Iris pigment epithelial cell (primary cell): ENCODE data around the gene RASEF.

Experiments used
- DNase-seq: peaks from one replicate; pipeline ENCODE4 v3.0.0-alpha.2; 2011; ENCODE audit warnings: low read depth

Gene RASEF

GRCh38 chr9:83012922-83013838, 49.8 kb downstream of the RASEF start:
- DNase-seq, result peak; percentile 69

GRCh38 chr9:83012168-83012921, 50.6 kb downstream of the RASEF start:
- peak; percentile 23 for DNase-seq

GRCh38 chr9:83011611-83012010, 51.3 kb downstream of the RASEF start:
- DNase-seq, result peak; percentile 13

- no peak for DNase-seq
These were observed 55.2 kb downstream of the RASEF start for GRCh38 chr9:83007521-83008300.

GRCh38 chr9:83006378-83006777, 56.6 kb downstream of the RASEF start:
- DNase-seq, result no peak

GRCh38 chr9:83005963-83006362, 57.0 kb downstream of the RASEF start:
- no peak for DNase-seq

- DNase-seq, result no peak
These were observed 57.6 kb downstream of the RASEF start for GRCh38 chr9:83005361-83005760.

- no peak for DNase-seq
These were observed 60.6 kb downstream of the RASEF start for GRCh38 chr9:83002329-83002728.

- DNase-seq, result no peak
These were observed 62.2 kb downstream of the RASEF start for GRCh38 chr9:83000765-83001164.

- DNase-seq, result no peak
These were observed 64.5 kb downstream of the RASEF start for GRCh38 chr9:82998409-82998808.

- DNase-seq, result no peak
These were observed 65.3 kb downstream of the RASEF start for GRCh38 chr9:82997476-82998140.

GRCh38 chr9:82996941-82997340, 66.0 kb downstream of the RASEF start:
- DNase-seq, result no peak

GRCh38 chr9:82993856-82994605, 68.9 kb downstream of the RASEF start:
- DNase-seq, result no peak

GRCh38 chr9:82991671-82992070, 71.3 kb downstream of the RASEF start:
- no peak for DNase-seq

- DNase-seq, result no peak
These were observed 73.0 kb downstream of the RASEF start for GRCh38 chr9:82989929-82990328.

- DNase-seq, result no peak
These were observed 74.5 kb downstream of the RASEF start for GRCh38 chr9:82988488-82988887.

GRCh38 chr9:82987370-82988189, 75.4 kb downstream of the RASEF start:
- no peak for DNase-seq

GRCh38 chr9:82981552-82981951, 81.4 kb downstream of the RASEF start:
- no peak for DNase-seq

GRCh38 chr9:82975176-82975575, 87.8 kb downstream of the RASEF start:
- no peak for DNase-seq

- DNase-seq, result no peak
These were observed 90.5 kb downstream of the RASEF start for GRCh38 chr9:82972446-82972845.
